Esophagus muscularis mucosa (tissue), 4 donors: ENCODE results near the gene JTB. TPM values are rescaled to one million over a fixed set of nuclear protein-coding genes. Genes with fewer than 3 reads are reported as not detected.

Experiments
- DNase-seq: peaks from one replicate; pipeline ENCODE4 v3.0.0-alpha.2; 2017; ENCODE audit errors: extremely low spot score
- H3K27ac ChIP-seq, 4 donors: fragments of 200-600 bp; sonication (generic); replicated peaks in 1 of 4; 1 replicate in 3 of 4; 2 replicates in 1 of 4; pipeline ENCODE4 v1.5.1; 2016 to 2019; ENCODE audit warnings: mild to moderate bottlenecking in 1 of 4
- H3K27me3 ChIP-seq, 4 donors: fragments of 200-600 bp; sonication (generic); one replicate each; pipeline versions ENCODE4 v1.5.1 to v1.6.0; 2016 to 2019
- H3K36me3 ChIP-seq, 4 donors: fragments of 200-600 bp; sonication (generic); one replicate each; pipeline ENCODE4 v1.5.1; 2016 to 2019
- H3K4me1 ChIP-seq, 4 donors: fragments of 200-600 bp; sonication (generic); one replicate each; pipeline ENCODE4 v1.5.1; 2016 to 2019
- H3K4me3 ChIP-seq, 4 donors: fragments of 200-600 bp; sonication (generic); 1 replicate in 2 of 4; 2 replicates in 2 of 4; pipeline ENCODE4 v1.5.1; 2016 to 2019; ENCODE audit warnings: mild to moderate bottlenecking in 4 of 4, moderate library complexity in 1 of 4
- H3K9me3 ChIP-seq, 4 donors: fragments of 200-600 bp; sonication (generic); 1 replicate in 3 of 4; 2 replicates in 1 of 4; pipeline ENCODE4 v1.5.1; 2016 to 2019
- EP300 ChIP-seq: sonication (generic); formaldehyde crosslinking; IDR thresholded peaks from one replicate; pipeline ENCODE4 v1.6.1; 2017; ENCODE audit warnings: antibody characterized with exemption
- POLR2A ChIP-seq: fragments of 450-650 bp; IDR thresholded peaks from one replicate; pipeline ENCODE4 v1.6.1; 2017; ENCODE audit warnings: antibody characterized with exemption, moderate library complexity, mild to moderate bottlenecking, low read depth
- POLR2AphosphoS5 ChIP-seq, 2 donors: sonication (generic); formaldehyde crosslinking; IDR thresholded peaks; one replicate each; pipeline ENCODE4 v1.6.1; 2017; ENCODE audit warnings: antibody characterized with exemption in 2 of 2
- WGBS: methylation state at CpG from one replicate; pipeline ENCODE4 v1.1.5; 2018; 5-methylcytosine and 5-hydroxymethylcytosine counted together
- intact Hi-C: fragments of 100-400 bp; cut with DNase I; formaldehyde crosslinking; loops from one replicate; pipeline ENCODE4 v1.15.1; 2023
- total RNA-seq, 4 donors: library from RNA; depleted of rRNA; stranded (reverse); fragments of >200 nt; gene quantifications; one replicate each; pipeline versions ENCODE4 v1.1.0 to v1.2.1, GENCODE V29; 2016
- TF ChIP-seq, protein P1 (sequence below), 3 experiments: fragments of 200-600 bp in 2 of 3; fragments of 450-650 bp in 1 of 3; sonication (generic) in 2 of 3; IDR thresholded peaks; one replicate each; pipeline ENCODE4 v1.5.1; 2017 to 2019; ENCODE audit warnings: antibody characterized with exemption in 3 of 3, mild to moderate bottlenecking in 2 of 3, moderate library complexity in 1 of 3

JTB gene
- total RNA-seq, 4 donors from 2014 or later: 175 to 238 (median 216) TPM

DNA sequence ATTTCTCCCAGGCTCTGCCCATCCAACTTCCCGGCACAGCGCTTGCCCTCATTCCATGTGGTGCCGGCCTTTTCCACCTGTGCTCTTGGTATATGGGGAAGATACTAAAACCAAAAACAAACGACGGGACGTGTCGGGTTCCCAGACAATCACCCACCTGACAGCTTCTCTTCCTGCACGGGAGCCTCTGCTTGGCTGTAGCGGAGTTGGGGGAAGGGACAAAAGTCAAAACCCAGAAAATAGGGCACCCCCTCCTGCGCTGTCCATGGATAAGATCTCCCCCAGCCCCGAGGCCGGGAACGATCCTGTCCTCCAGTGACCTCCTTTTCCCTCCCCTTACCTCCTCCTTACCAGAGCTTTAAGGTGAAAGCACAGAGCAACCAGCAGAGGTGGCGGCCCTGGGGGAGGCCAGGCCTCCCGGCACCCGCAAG is 640 bp downstream of the JTB start:
- WGBS: 2% methylated on average over 6 of the region's 16 CpGs
- DNase-seq: no peak
- intact Hi-C loops: loop anchor here (5.0 kb wide), 1 partner anchor 55 kb away; the partner anchor contains the start of gene GATAD2B
- peaks cover 17 to 53% (median 42%) of the 10 kb centered on the region in 4 donors for H3K36me3 ChIP-seq
- H3K9me3 ChIP-seq: no peaks in the 10 kb centered on the region
- peaks cover 19 to 34% (median 25%) of the 10 kb centered on the region in 4 donors for H3K4me1 ChIP-seq
- H3K4me3 ChIP-seq: peak overlapping the region; percentile 72 to 100 (median 94)
- H3K27me3 ChIP-seq: no peaks in the 10 kb centered on the region
- H3K27ac ChIP-seq: peak overlapping the region; percentile 93 to 95 (median 94)
- TF ChIP-seq, protein P1, sequence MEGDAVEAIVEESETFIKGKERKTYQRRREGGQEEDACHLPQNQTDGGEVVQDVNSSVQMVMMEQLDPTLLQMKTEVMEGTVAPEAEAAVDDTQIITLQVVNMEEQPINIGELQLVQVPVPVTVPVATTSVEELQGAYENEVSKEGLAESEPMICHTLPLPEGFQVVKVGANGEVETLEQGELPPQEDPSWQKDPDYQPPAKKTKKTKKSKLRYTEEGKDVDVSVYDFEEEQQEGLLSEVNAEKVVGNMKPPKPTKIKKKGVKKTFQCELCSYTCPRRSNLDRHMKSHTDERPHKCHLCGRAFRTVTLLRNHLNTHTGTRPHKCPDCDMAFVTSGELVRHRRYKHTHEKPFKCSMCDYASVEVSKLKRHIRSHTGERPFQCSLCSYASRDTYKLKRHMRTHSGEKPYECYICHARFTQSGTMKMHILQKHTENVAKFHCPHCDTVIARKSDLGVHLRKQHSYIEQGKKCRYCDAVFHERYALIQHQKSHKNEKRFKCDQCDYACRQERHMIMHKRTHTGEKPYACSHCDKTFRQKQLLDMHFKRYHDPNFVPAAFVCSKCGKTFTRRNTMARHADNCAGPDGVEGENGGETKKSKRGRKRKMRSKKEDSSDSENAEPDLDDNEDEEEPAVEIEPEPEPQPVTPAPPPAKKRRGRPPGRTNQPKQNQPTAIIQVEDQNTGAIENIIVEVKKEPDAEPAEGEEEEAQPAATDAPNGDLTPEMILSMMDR (IDR thresholded peaks at IDR 0.05): no peak
- TF ChIP-seq POLR2AphosphoS5 (IDR thresholded peaks at IDR 0.05): no peak
- no peak for TF ChIP-seq POLR2A
- no peak for TF ChIP-seq EP300

DNA sequence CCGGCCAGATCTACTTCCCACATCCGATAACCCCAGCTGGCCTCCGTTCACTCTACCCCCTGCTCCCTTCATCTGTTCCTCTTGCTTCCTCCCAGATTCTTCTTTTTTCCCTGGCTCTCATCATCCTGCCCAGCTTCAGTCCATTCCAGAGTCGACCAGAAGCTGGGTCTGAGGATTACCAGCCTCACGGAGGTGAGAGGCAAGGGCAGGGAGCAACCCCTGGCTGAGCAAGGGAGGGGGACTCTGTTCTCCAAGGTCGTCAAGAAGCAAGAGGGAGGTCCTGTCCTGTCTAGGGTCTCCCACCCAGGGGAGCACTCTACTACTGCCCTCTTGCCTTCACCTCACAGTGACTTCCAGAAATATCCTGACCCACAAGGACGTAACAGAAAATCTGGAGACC is 3.9 kb downstream of the JTB start:
- intact Hi-C loops: no loop called here
- no peak overlapping the region for H3K27ac ChIP-seq
- no peak overlapping the region for H3K4me3 ChIP-seq
- H3K36me3 ChIP-seq: peaks cover 17 to 36% (median 32%) of the 10 kb centered on the region in 4 donors
- no peak for DNase-seq
- 76% methylated on average over 7 of the region's 7 CpGs for WGBS
- H3K27me3 ChIP-seq: no peaks in the 10 kb centered on the region
- H3K9me3 ChIP-seq: no peaks in the 10 kb centered on the region
- peaks cover 19 to 35% (median 28%) of the 10 kb centered on the region in 4 donors for H3K4me1 ChIP-seq
- TF ChIP-seq, protein P1 (IDR thresholded peaks at IDR 0.05): no peak
- no peak for TF ChIP-seq POLR2A
- TF ChIP-seq EP300: no peak
- no peak for TF ChIP-seq POLR2AphosphoS5 (IDR thresholded peaks at IDR 0.05)

DNA sequence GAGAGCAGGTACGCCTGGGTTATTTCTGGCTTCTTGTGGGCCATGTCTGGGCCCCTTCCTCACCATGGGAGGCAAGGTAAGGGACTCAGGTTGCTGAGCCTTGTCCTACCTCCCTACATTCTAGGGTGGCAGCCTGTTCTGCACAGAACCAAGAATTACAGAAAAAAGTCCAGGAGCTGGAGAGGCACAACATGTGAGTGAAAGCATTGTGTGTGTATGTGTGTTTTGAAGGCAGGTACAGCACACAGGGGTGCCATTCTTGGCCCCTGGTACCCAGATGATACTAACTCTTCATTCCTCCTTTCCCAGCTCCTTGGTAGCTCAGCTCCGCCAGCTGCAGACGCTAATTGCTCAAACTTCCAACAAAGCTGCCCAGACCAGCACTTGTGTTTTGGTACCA is 4.4 kb downstream of the JTB start:
- H3K4me3 ChIP-seq: no peak overlapping the region
- intact Hi-C loops: no loop called here
- no peaks in the 10 kb centered on the region for H3K27me3 ChIP-seq
- TF ChIP-seq POLR2A: no peak
- no peak overlapping the region for H3K27ac ChIP-seq
- peaks cover 17 to 36% (median 32%) of the 10 kb centered on the region in 4 donors for H3K36me3 ChIP-seq
- H3K4me1 ChIP-seq: peaks cover 18 to 35% (median 28%) of the 10 kb centered on the region in 4 donors
- DNase-seq: no peak
- WGBS: 85% methylated on average over 3 of the region's 3 CpGs
- no peaks in the 10 kb centered on the region for H3K9me3 ChIP-seq

DNA sequence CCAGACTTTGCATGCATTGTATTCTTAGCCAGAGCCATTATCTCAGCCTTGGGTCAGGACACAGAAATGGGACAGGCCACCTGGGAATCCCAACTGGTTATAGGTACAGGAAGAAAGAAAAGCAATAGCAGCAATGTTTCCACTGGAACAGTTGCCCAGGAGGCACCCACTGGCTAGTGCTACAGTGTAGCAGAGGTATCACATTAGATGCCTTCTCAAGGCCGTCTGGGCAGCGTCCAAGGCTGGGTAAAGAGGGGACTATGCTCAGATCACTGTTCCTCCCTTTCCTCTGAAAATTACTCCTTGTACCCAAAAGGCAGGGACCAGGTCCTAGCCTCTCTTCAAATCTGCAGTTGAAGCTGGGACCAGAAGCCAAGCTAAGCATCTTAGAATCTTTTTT is 7.1 kb downstream of the JTB start:
- TF ChIP-seq, protein P1 (IDR thresholded peaks at IDR 0.05): no peak
- TF ChIP-seq POLR2AphosphoS5 (IDR thresholded peaks at IDR 0.05) (no peak), EP300 (no peak), POLR2A (no peak)
- peaks cover 17 to 26% (median 24%) of the 10 kb centered on the region in 4 donors for H3K36me3 ChIP-seq
- 78% methylated on average over 2 of the region's 2 CpGs for WGBS
- intact Hi-C loops: no loop called here
- H3K4me3 ChIP-seq: no peak overlapping the region
- no peak for DNase-seq
- H3K4me1 ChIP-seq: peaks cover 13 to 33% (median 29%) of the 10 kb centered on the region in 4 donors
- H3K27me3 ChIP-seq: no peaks in the 10 kb centered on the region
- H3K9me3 ChIP-seq: no peaks in the 10 kb centered on the region
- H3K27ac ChIP-seq: no peak overlapping the region

DNA sequence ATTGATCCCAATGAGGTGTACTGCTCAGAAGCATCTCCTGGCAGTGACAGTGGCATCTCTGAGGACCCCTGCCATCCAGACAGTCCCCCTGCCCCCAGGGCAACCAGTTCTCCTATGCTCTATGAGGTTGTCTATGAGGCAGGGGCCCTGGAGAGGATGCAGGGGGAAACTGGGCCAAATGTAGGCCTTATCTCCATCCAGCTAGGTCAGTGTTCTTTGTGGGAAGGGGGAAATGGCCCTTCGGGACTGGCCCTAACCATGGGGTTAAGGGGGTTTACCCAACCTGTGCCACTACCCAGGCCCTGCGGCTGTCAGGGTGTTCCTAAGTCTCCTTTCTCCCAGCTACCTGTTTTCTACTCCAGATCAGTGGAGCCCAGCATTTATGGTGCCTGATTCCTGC is 8.5 kb downstream of the JTB start:
- no peak overlapping the region for H3K4me3 ChIP-seq
- H3K36me3 ChIP-seq: peaks cover 5 to 12% (median 11%) of the 10 kb centered on the region in 4 donors
- no peak for DNase-seq
- H3K27me3 ChIP-seq: no peaks in the 10 kb centered on the region
- no peak overlapping the region for H3K27ac ChIP-seq
- 94% methylated on average over 2 of the region's 2 CpGs for WGBS
- H3K9me3 ChIP-seq: no peaks in the 10 kb centered on the region
- TF ChIP-seq, protein P1 (IDR thresholded peaks at IDR 0.05): no peak
- TF ChIP-seq POLR2A: no peak
- no peak for TF ChIP-seq EP300
- TF ChIP-seq POLR2AphosphoS5 (IDR thresholded peaks at IDR 0.05): no peak
- H3K4me1 ChIP-seq: peaks cover 22 to 41% (median 39%) of the 10 kb centered on the region in 4 donors
- intact Hi-C loops: no loop called here
